Naive B cell (primary cell): ENCODE measurements around the gene SH3RF3. TPM values are rescaled to one million over a fixed set of nuclear protein-coding genes. Genes with fewer than 3 reads are reported as not detected.

Source experiments
- ATAC-seq, 2 donors: fragments of 150-1000 bp; cut with Tn5 transposase; 2 replicates each; pipeline ENCODE4 v1.10.0; 2021; ENCODE audit warnings: low read depth in 2 of 2, mild to moderate bottlenecking in 2 of 2, moderate library complexity in 2 of 2
- DNase-seq: peaks from one replicate; pipeline ENCODE4 v3.0.0; 2022
- H3K27ac Mint-ChIP-seq, 6 donors: one replicate each; pipeline ENCODE4 v1.8.0; 2020 to 2022; ENCODE audit warnings: mild to moderate bottlenecking in 6 of 6, mixed read lengths in 6 of 6, moderate library complexity in 5 of 6, inconsistent platforms in 2 of 6
- H3K27me3 Mint-ChIP-seq, 3 donors: one replicate each; pipeline ENCODE4 v1.8.0; 2021 to 2022; ENCODE audit warnings: mixed read lengths in 3 of 3, mild to moderate bottlenecking in 1 of 3
- H3K36me3 Mint-ChIP-seq, 2 donors: one replicate each; pipeline ENCODE4 v1.8.0; 2020 to 2022; ENCODE audit warnings: mixed read lengths in 2 of 2, inconsistent platforms in 1 of 2, mild to moderate bottlenecking in 1 of 2
- H3K4me1 Mint-ChIP-seq, 3 donors: one replicate each; pipeline ENCODE4 v1.8.0; 2020 to 2022; ENCODE audit warnings: mixed read lengths in 3 of 3, inconsistent platforms in 1 of 3, mild to moderate bottlenecking in 1 of 3, moderate library complexity in 1 of 3
- H3K4me3 Mint-ChIP-seq, 8 donors: one replicate each; pipeline ENCODE4 v1.8.0; 2020 to 2022; ENCODE audit warnings: mild to moderate bottlenecking in 8 of 8, mixed read lengths in 8 of 8, moderate library complexity in 8 of 8, inconsistent platforms in 2 of 8
- H3K9me3 Mint-ChIP-seq, 7 donors: one replicate each; pipeline ENCODE4 v1.8.0; 2020 to 2022; ENCODE audit warnings: mixed read lengths in 7 of 7, mild to moderate bottlenecking in 5 of 7, inconsistent platforms in 2 of 7, moderate library complexity in 1 of 7
- polyA plus RNA-seq, 6 donors: library from polyadenylated mRNA; unstranded; fragments of 300-500 nt; fragmentation: Illumina TruSeq; gene quantifications; one replicate each; pipeline ENCODE4 v1.2.3, GENCODE V29; 2021; ENCODE audit warnings: low read depth in 6 of 6

The SH3RF3 gene
- polyA plus RNA-seq, 6 donors from 2014 or later: 0.05 to 0.76 (median 0.64) TPM; not detected in 1

- Mint-ChIP-seq H3K27me3 (no peaks in the 10 kb centered on the region), H3K27ac (peak overlapping the region in 1 of 6 donors; percentile 80), H3K9me3 (no peaks in the 10 kb centered on the region), H3K4me3 (no peak overlapping the region), H3K4me1 (peaks cover 7 to 20% (median 10%) of the 10 kb centered on the region in 3 donors), H3K36me3 (no peaks in the 10 kb centered on the region)
- no peak for ATAC-seq
- DNase-seq: no peak
These were observed 268.9 kb downstream of the SH3RF3 start for GRCh38 chr2:109397893-109398292.

- H3K27ac Mint-ChIP-seq: peak overlapping the region in 1 of 6 donors; percentile 76
- no peaks in the 10 kb centered on the region for H3K9me3 Mint-ChIP-seq
- DNase-seq (no peak), ATAC-seq (no peak)
- H3K36me3 Mint-ChIP-seq: no peaks in the 10 kb centered on the region
- no peak overlapping the region for H3K4me3 Mint-ChIP-seq
- no peaks in the 10 kb centered on the region for H3K27me3 Mint-ChIP-seq
- H3K4me1 Mint-ChIP-seq: peaks cover 13 to 26% (median 16%) of the 10 kb centered on the region in 3 donors
These were observed 269.5 kb downstream of the SH3RF3 start for GRCh38 chr2:109398366-109399015.

GRCh38 chr2:109399066-109399465, 270.1 kb downstream of the SH3RF3 start:
- no peaks in the 10 kb centered on the region for H3K27me3 Mint-ChIP-seq
- ATAC-seq: no peak
- H3K9me3 Mint-ChIP-seq: no peaks in the 10 kb centered on the region
- H3K4me3 Mint-ChIP-seq: no peak overlapping the region
- no peak for DNase-seq
- no peak overlapping the region for H3K27ac Mint-ChIP-seq
- peaks cover 13 to 26% (median 16%) of the 10 kb centered on the region in 3 donors for H3K4me1 Mint-ChIP-seq
- H3K36me3 Mint-ChIP-seq: no peaks in the 10 kb centered on the region

GRCh38 chr2:109400102-109400501, 271.1 kb downstream of the SH3RF3 start:
- Mint-ChIP-seq H3K27ac (peak overlapping the region in 2 of 6 donors; percentile 1 to 23), H3K9me3 (no peaks in the 10 kb centered on the region), H3K4me3 (no peak overlapping the region), H3K36me3 (no peaks in the 10 kb centered on the region), H3K4me1 (peaks cover 13 to 26% (median 16%) of the 10 kb centered on the region in 3 donors), H3K27me3 (no peaks in the 10 kb centered on the region)
- ATAC-seq (no peak), DNase-seq (no peak)

GRCh38 chr2:109401370-109401769, 272.4 kb downstream of the SH3RF3 start:
- H3K9me3 Mint-ChIP-seq: no peaks in the 10 kb centered on the region
- H3K4me1 Mint-ChIP-seq: peaks cover 13 to 22% (median 16%) of the 10 kb centered on the region in 3 donors
- ATAC-seq: no peak
- no peak overlapping the region for H3K27ac Mint-ChIP-seq
- no peak overlapping the region for H3K4me3 Mint-ChIP-seq
- H3K27me3 Mint-ChIP-seq: no peaks in the 10 kb centered on the region
- no peaks in the 10 kb centered on the region for H3K36me3 Mint-ChIP-seq
- DNase-seq: no peak

- H3K27me3 Mint-ChIP-seq: no peaks in the 10 kb centered on the region
- peaks cover 13 to 18% (median 16%) of the 10 kb centered on the region in 3 donors for H3K4me1 Mint-ChIP-seq
- DNase-seq (no peak), ATAC-seq (no peak)
- no peaks in the 10 kb centered on the region for H3K36me3 Mint-ChIP-seq
- no peaks in the 10 kb centered on the region for H3K9me3 Mint-ChIP-seq
- H3K4me3 Mint-ChIP-seq: no peak overlapping the region
- no peak overlapping the region for H3K27ac Mint-ChIP-seq
These were observed 273.2 kb downstream of the SH3RF3 start for GRCh38 chr2:109402180-109402579.

GRCh38 chr2:109402980-109403840, 274.2 kb downstream of the SH3RF3 start:
- no peak for DNase-seq
- H3K27ac Mint-ChIP-seq: peak overlapping the region in 1 of 6 donors; percentile 52

GRCh38 chr2:109403841-109404201, 274.8 kb downstream of the SH3RF3 start:
- H3K4me3 Mint-ChIP-seq: no peak overlapping the region
- peak overlapping the region in 1 of 6 donors; percentile 37 for H3K27ac Mint-ChIP-seq
- no peaks in the 10 kb centered on the region for H3K27me3 Mint-ChIP-seq
- ATAC-seq (no peak), DNase-seq (no peak)
- no peaks in the 10 kb centered on the region for H3K9me3 Mint-ChIP-seq
- no peaks in the 10 kb centered on the region for H3K36me3 Mint-ChIP-seq
- H3K4me1 Mint-ChIP-seq: peaks cover 9 to 13% (median 13%) of the 10 kb centered on the region in 3 donors

More at GRCh38 chr2:109402980-109403840, 274.2 kb downstream of the SH3RF3 start:
- no peaks in the 10 kb centered on the region for H3K36me3 Mint-ChIP-seq
- peaks cover 9 to 13% (median 13%) of the 10 kb centered on the region in 3 donors for H3K4me1 Mint-ChIP-seq
- H3K27me3 Mint-ChIP-seq: no peaks in the 10 kb centered on the region
- no peaks in the 10 kb centered on the region for H3K9me3 Mint-ChIP-seq
- no peak for ATAC-seq
- H3K4me3 Mint-ChIP-seq: peak overlapping the region in 1 of 8 donors; percentile 30

- no peak for DNase-seq
- H3K36me3 Mint-ChIP-seq: no peaks in the 10 kb centered on the region
- H3K9me3 Mint-ChIP-seq: no peaks in the 10 kb centered on the region
- H3K27me3 Mint-ChIP-seq: no peaks in the 10 kb centered on the region
- H3K4me3 Mint-ChIP-seq: no peak overlapping the region
- peaks cover 9 to 13% (median 13%) of the 10 kb centered on the region in 3 donors for H3K4me1 Mint-ChIP-seq
- ATAC-seq: no peak
- H3K27ac Mint-ChIP-seq: peak overlapping the region in 1 of 6 donors; percentile 39
These were observed 275.7 kb downstream of the SH3RF3 start for GRCh38 chr2:109404681-109405080.

- H3K4me1 Mint-ChIP-seq: peaks cover 9 to 13% (median 13%) of the 10 kb centered on the region in 3 donors
- no peaks in the 10 kb centered on the region for H3K27me3 Mint-ChIP-seq
- H3K4me3 Mint-ChIP-seq: no peak overlapping the region
- ATAC-seq (no peak), DNase-seq (no peak)
- H3K27ac Mint-ChIP-seq: peak overlapping the region in 1 of 6 donors; percentile 43
- no peaks in the 10 kb centered on the region for H3K9me3 Mint-ChIP-seq
- no peaks in the 10 kb centered on the region for H3K36me3 Mint-ChIP-seq
These were observed 276.9 kb downstream of the SH3RF3 start for GRCh38 chr2:109405873-109406272.

GRCh38 chr2:109406301-109406700, 277.3 kb downstream of the SH3RF3 start:
- Mint-ChIP-seq H3K4me1 (peaks cover 9 to 13% (median 13%) of the 10 kb centered on the region in 3 donors), H3K9me3 (no peaks in the 10 kb centered on the region), H3K27ac (peak overlapping the region in 1 of 6 donors; percentile 14), H3K4me3 (no peak overlapping the region), H3K36me3 (no peaks in the 10 kb centered on the region), H3K27me3 (no peaks in the 10 kb centered on the region)
- ATAC-seq (no peak), DNase-seq (no peak)

GRCh38 chr2:109407276-109408042, 278.5 kb downstream of the SH3RF3 start:
- Mint-ChIP-seq H3K9me3 (no peaks in the 10 kb centered on the region), H3K27me3 (no peaks in the 10 kb centered on the region), H3K36me3 (no peaks in the 10 kb centered on the region), H3K4me1 (peaks cover 9 to 11% (median 10%) of the 10 kb centered on the region in 3 donors), H3K4me3 (no peak overlapping the region), H3K27ac (no peak overlapping the region)
- no peak for DNase-seq
- ATAC-seq: no peak

GRCh38 chr2:109408043-109408335, 279.0 kb downstream of the SH3RF3 start:
- no peak overlapping the region for H3K27ac Mint-ChIP-seq
- no peaks in the 10 kb centered on the region for H3K36me3 Mint-ChIP-seq
- peaks cover 5 to 6% (median 6%) of the 10 kb centered on the region in 3 donors for H3K4me1 Mint-ChIP-seq
- H3K4me3 Mint-ChIP-seq: no peak overlapping the region
- H3K27me3 Mint-ChIP-seq: no peaks in the 10 kb centered on the region
- DNase-seq (no peak), ATAC-seq (no peak)
- no peaks in the 10 kb centered on the region for H3K9me3 Mint-ChIP-seq
